GM19397 (cell line): ENCODE measurements around the gene CAPN3.
"Not testable (repeated sequence)": the region's sequence is repeated elsewhere in the genome, so short reads cannot be mapped to it uniquely, and the experiment has no call there.

Source experiments
- ATAC-seq: cut with Tn5 transposase; IDR thresholded peaks from one replicate; pipeline ENCODE4 v1.9.1; 2021; ENCODE audit warnings: mild to moderate bottlenecking, moderate library complexity; ENCODE audit not compliant: unreplicated experiment

CAPN3 gene

GRCh38 chr15:42359249-42359648 lies at the start of gene CAPN3:
Gene CAPN3, plus strand, starts transcription at chr15:42359501. Its CDS starts 305 bp downstream, at chr15:42359806.
- no peak for ATAC-seq

DNA sequence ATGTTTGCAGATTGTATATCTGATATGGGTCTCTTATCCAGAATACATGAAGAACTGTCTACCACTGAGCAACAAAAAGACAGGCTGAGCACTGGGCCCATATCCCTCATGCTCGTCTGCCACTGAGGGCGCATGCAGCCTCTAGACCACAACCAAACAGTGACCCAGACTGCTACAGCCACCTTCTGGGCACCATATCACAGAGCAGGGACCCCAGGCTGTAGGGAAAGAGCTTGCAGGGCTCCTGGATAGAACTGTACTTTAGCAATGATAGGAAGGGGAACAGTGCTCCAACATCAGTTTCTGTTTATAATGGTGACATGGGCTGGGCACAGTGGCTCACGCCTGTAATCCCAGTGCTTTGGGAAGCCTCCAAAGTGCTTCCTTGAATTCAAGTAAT lies 45.8 kb upstream of the CAPN3 start:
- no peak for ATAC-seq

GRCh38 chr15:42314818-42315217 lies 44.5 kb upstream of the CAPN3 start:
- no peak for ATAC-seq

- no peak for ATAC-seq
Measured at GRCh38 chr15:42315521-42315920, 43.8 kb upstream of the CAPN3 start.

- ATAC-seq, result not testable (repeated sequence)
Measured at GRCh38 chr15:42316282-42316805, 43.0 kb upstream of the CAPN3 start.

DNA sequence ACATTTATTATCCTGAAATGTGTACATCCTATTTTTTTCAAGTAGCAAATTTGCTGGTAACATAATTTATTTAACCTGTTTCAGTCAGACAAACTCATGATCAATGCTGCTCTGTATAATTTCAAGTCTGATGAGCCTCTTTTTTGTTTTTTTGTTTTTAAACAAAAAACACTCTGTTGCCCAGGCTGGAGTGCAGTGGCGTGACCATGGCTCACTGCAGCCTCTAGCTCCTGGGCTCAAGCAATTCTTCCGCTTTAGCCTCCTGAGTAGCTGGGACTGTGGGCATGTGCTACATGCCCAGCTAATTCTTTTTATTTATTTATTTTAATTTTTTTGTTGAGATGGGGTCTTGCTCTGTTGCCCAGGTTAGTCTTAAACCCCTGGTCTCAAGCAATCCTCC lies 40.1 kb upstream of the CAPN3 start:
- no peak for ATAC-seq

GRCh38 chr15:42324308-42324707 lies 35.0 kb upstream of the CAPN3 start:
- ATAC-seq, result no peak

DNA sequence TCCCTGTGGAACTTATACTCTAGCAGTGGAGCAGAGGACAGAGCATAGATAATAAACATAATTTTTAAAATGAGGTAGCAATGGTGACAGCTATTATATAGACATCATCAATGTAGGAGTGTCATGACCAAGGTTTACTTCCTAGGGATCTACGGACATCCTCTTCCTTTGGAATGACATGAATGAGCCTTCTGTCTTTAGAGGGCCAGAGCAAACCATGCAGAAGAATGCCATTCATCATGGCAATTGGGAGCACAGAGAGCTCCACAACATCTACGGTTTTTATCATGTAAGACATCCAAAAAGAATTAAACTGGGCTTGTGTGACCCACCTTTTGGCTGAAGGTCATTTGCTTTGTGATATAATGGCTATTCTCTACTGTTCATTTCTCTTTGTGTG lies 30.1 kb upstream of the CAPN3 start:
- ATAC-seq, result no peak

- ATAC-seq, result no peak
Measured at GRCh38 chr15:42329992-42330391, 29.3 kb upstream of the CAPN3 start.

- ATAC-seq, result no peak
Measured at GRCh38 chr15:42331235-42331634, 28.1 kb upstream of the CAPN3 start.

- ATAC-seq, result no peak
Measured at GRCh38 chr15:42332331-42332730, 27.0 kb upstream of the CAPN3 start.

- ATAC-seq, result no peak
Measured at GRCh38 chr15:42335074-42335473, 24.2 kb upstream of the CAPN3 start.

- ATAC-seq, result not testable (repeated sequence)
Measured at GRCh38 chr15:42336650-42337049, 22.7 kb upstream of the CAPN3 start.

DNA sequence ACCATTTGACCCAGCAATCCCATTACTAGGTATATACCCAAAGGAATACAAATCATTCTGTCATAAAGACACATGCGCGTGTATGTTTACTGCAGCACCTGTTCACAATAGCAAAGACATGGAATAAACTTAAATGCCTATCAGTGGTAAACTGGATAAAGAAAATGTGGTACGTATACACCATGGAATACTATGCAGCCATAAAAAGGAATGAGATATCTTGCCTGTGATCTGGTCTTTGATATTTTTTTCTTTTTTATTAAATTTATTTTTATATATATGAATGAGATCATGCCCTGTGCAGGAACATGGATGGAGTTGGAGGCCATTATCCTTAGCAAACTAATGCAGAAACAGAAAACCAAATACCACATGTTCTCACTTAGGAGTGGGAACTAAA lies 22.2 kb upstream of the CAPN3 start:
- not testable (repeated sequence) for ATAC-seq

DNA sequence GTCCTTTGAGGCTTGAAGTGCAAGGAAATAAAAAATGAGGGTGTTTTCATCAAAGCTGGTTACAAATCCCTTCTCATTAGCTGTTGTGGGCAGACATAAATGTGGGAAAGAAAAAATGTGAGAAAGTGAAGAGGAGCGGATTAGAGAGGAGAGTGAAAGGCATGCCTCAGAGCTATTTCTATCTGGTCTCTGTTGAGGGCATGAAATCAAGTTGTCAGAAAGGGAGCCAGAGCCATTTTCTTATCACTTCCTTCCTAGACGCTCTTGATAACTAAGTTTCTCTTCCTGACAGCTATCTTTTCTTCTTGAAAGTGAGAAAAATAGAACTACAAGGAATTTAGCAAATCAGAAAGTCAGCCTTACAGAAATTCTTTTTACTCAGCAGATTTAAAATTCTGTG lies 20.8 kb upstream of the CAPN3 start:
- no peak for ATAC-seq

DNA sequence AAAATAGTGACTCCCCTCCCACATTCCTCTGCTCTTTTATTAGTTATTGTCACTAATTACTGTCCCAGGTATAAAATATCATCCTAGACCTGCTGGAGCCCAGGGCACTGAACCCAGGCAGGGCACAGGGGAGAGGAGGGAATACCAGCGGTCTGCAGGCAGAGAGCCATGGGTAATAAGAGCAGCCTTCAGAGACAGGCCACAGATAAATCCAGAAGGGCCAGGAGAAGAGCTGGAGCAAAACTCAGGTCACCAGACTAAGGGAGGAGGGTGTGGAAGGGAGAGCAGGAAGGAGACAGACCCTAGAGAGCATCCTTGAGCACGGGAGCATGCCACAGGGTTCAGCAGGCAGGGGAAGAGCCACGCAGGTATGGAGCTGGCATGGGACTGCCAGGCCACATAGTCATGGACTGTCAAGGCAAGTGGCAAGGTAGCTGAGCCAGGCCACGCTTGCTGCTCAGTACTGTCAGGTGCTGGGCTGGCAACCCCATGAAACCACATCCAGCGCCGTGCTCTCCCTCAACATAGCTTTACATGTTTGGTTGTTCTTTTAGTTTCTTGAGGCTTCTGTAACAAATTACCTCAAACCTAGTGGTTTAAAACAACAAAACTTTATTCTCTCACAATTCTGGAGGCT lies 15.6 kb upstream of the CAPN3 start:
- no peak for ATAC-seq

DNA sequence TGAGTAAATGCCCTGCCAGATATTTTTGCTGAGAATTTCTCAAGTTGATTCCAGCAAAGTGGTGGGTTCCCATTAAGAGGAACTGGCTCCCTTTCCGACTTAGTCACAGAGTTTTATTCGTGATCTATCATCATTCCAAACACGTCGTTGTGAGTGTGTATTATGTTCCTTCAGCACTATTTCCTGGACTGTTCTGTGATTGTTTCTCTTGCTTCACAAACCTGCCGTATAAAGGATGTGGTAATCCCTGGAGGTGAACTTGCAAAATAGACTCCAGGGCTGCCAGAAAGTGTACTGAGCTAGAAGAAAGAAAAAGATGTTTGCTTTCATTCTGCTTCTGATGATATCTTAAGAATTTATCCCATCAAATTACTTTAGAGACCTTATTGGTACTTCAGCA lies 14.5 kb upstream of the CAPN3 start:
- ATAC-seq, result no peak

GRCh38 chr15:42345504-42345903 lies 13.8 kb upstream of the CAPN3 start:
- no peak for ATAC-seq

GRCh38 chr15:42348083-42348482 lies 11.2 kb upstream of the CAPN3 start:
- ATAC-seq, result no peak

- no peak for ATAC-seq
Measured at GRCh38 chr15:42349186-42349585, 10.1 kb upstream of the CAPN3 start.

DNA sequence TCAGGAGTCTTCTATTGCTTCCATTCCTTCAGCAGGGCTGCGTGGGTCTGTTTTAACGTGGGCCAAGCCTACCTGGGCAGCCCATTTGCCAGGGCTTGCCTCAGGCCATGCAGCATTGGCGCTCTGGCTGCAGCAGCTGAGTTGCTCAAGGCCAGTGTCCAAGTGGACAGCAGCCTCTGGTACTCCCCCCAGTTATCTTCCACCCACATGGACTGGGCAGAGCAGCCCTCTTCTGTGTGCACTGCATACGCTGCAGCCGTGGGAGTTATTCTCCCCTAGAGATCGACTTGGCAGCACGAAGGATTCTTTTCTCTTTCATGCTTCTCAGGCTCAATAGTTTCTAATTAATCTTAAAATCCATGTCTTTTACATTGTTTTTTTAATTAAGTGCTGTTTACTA lies 6.9 kb upstream of the CAPN3 start:
- ATAC-seq, result no peak

- ATAC-seq, result no peak
Measured at GRCh38 chr15:42353061-42353460, 6.2 kb upstream of the CAPN3 start.

- ATAC-seq, result no peak
Measured at GRCh38 chr15:42354824-42355223, 4.5 kb upstream of the CAPN3 start.
